ENCODE measurements around the gene CGN.

Gene CGN

DNA sequence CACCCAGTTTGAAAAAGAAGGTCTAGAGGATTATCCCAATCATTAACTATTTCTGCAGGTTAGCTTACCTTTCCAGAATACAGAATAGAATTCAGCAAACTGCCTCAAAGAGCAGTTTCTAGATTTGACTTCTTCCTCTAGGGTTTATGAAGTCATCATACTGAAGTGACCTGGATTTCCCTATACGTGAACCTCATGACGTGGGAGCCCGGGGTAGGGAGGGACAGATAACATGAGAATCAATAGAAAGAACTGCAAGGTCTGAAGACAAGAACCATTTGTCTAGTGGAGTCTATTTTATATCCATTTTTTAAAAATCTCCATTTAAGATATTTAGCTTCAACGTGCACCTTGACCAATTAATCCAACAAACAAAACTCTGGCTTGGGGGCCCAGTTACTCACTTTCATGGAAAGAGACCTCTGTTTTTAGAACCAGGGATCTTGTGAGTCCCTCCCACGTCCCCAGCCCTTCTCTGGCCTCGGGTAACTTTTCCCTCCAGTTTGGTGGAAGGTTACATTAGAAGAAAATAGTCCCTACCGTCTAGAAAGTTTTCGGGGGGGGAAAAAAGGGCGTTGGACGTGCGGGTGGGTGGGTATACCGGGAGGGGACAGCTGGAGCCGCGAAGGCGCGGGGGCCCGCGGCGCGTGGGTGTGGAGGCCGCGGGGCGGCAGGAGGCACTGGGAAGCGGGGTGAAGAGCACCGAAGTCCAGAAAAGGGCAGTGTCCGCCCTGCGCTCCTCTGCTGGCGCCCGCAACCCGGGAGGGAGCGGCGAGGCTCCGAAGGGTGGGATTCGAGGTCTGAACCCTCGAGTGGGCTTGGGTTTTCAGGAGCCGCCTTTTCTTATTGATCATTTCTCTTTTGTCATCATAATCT lies 38.1 kb upstream of the CGN start:
- no peak for ATAC-seq (ENCODE audit: insufficient read depth, low read depth)
- Histone ChIP-seq H3K27ac (ENCODE audit: low read length) (no peak overlapping the region), H3K4me3 (ENCODE audit: low read depth in 1 of 2, low read length in 2 of 2) (no peak overlapping the region)

DNA sequence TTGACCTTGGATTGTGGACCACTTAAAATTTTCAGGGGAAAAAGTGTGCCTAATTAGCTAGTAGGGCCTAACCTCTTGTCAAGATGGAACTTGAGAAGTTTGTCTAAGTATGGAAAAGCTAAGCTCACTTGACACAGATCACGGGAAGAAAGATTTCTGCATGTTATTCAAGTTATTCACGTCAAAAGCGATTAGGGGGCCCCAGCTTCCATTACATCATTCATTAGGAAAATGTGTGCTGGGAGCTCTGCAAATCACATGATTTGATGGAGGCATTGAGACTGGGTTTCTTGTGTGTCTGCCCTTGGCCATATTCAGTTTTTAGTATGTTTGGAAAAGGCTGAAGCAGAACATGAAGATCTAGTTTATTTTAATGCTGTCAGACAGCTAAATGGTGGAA lies 36.4 kb upstream of the CGN start:
- Histone ChIP-seq H3K9me3 (ENCODE audit: insufficient read depth, low read length, severe bottlenecking) (no peaks in the 10 kb centered on the region), H2AFZ (ENCODE audit: low read depth, low read length) (no peak overlapping the region), H3K4me1 (ENCODE audit: insufficient read depth, low read length) (no peaks in the 10 kb centered on the region), H4K20me1 (ENCODE audit: insufficient read depth, low read length) (no peaks in the 10 kb centered on the region), H3K4me2 (ENCODE audit: insufficient read depth, low read length) (no peak overlapping the region), H3K27ac (ENCODE audit: low read length) (no peak overlapping the region), H3K9ac (ENCODE audit: low read depth, low read length) (no peak overlapping the region), H3K79me2 (ENCODE audit: insufficient read depth, low read length) (no peaks in the 10 kb centered on the region), H3K27me3 (ENCODE audit: insufficient read depth, low read length, poor library complexity) (no peaks in the 10 kb centered on the region), H3K36me3 (ENCODE audit: insufficient read depth, low read length) (no peaks in the 10 kb centered on the region), H3K4me3 (ENCODE audit: low read depth in 1 of 2, low read length in 2 of 2) (no peak overlapping the region)
- no peak for DNase-seq
- TF ChIP-seq EZH2 (IDR thresholded peaks at IDR 0.05; ENCODE audit: borderline replicate concordance, low read depth, low read length, severe bottlenecking) = no peak
- TF ChIP-seq, protein P1, sequence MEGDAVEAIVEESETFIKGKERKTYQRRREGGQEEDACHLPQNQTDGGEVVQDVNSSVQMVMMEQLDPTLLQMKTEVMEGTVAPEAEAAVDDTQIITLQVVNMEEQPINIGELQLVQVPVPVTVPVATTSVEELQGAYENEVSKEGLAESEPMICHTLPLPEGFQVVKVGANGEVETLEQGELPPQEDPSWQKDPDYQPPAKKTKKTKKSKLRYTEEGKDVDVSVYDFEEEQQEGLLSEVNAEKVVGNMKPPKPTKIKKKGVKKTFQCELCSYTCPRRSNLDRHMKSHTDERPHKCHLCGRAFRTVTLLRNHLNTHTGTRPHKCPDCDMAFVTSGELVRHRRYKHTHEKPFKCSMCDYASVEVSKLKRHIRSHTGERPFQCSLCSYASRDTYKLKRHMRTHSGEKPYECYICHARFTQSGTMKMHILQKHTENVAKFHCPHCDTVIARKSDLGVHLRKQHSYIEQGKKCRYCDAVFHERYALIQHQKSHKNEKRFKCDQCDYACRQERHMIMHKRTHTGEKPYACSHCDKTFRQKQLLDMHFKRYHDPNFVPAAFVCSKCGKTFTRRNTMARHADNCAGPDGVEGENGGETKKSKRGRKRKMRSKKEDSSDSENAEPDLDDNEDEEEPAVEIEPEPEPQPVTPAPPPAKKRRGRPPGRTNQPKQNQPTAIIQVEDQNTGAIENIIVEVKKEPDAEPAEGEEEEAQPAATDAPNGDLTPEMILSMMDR (IDR thresholded peaks at IDR 0.05; ENCODE audit: borderline replicate concordance, extremely low read depth, low read length, poor library complexity, severe bottlenecking) = no peak
- ATAC-seq (ENCODE audit: insufficient read depth, low read depth) = no peak

More for the DNA sequence above, 38.1 kb upstream of the CGN start:
- no peaks in the 10 kb centered on the region for H3K9me3 ChIP-seq (ENCODE audit: insufficient read depth, low read length, severe bottlenecking)
- no peaks in the 10 kb centered on the region for H3K79me2 ChIP-seq (ENCODE audit: insufficient read depth, low read length)
- no peaks in the 10 kb centered on the region for H3K36me3 ChIP-seq (ENCODE audit: insufficient read depth, low read length)
- peaks cover 2% of the 10 kb centered on the region for H3K27me3 ChIP-seq (ENCODE audit: insufficient read depth, low read length, poor library complexity)
- TF ChIP-seq, protein P1 (IDR thresholded peaks at IDR 0.05; ENCODE audit: borderline replicate concordance, extremely low read depth, low read length, poor library complexity, severe bottlenecking) = no peak
- TF ChIP-seq EZH2 (IDR thresholded peaks at IDR 0.05; ENCODE audit: borderline replicate concordance, low read depth, low read length, severe bottlenecking) = no peak
- peak overlapping the region; percentile 27; the same call in 1 of the 2 replicates for H2AFZ ChIP-seq (ENCODE audit: low read depth, low read length)
- H4K20me1 ChIP-seq (ENCODE audit: insufficient read depth, low read length) = no peaks in the 10 kb centered on the region
- no peak for DNase-seq
- H3K9ac ChIP-seq (ENCODE audit: low read depth, low read length) = no peak overlapping the region
- no peak overlapping the region for H3K4me2 ChIP-seq (ENCODE audit: insufficient read depth, low read length)
- H3K4me1 ChIP-seq (ENCODE audit: insufficient read depth, low read length) = no peaks in the 10 kb centered on the region

DNA sequence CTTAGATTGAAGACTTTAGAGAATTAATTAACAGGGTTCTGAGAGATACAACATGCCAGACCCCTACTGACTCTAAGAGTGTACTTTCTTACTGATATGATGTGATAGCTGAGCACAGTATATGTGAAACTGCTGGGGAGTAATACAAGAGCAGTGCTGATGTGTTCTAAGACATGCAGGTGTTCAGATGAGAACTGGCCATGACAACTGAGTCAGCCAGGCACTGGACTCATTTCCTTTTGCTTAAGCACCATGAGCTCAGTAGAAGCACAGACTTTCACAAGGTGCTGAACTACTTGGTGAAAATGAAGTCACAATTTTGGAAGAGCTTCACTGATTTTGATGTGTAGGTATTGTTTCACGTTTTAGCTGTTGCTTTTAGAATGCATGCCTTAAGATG lies 36.0 kb upstream of the CGN start:
- TF ChIP-seq, protein P1 (IDR thresholded peaks at IDR 0.05; ENCODE audit: borderline replicate concordance, extremely low read depth, low read length, poor library complexity, severe bottlenecking) = no peak
- TF ChIP-seq EZH2 (IDR thresholded peaks at IDR 0.05; ENCODE audit: borderline replicate concordance, low read depth, low read length, severe bottlenecking) = no peak
- no peak for ATAC-seq (ENCODE audit: insufficient read depth, low read depth)
- H3K4me2 ChIP-seq (ENCODE audit: insufficient read depth, low read length) = no peak overlapping the region
- no peak for DNase-seq
- H3K9me3 ChIP-seq (ENCODE audit: insufficient read depth, low read length, severe bottlenecking) = no peaks in the 10 kb centered on the region
- H3K27ac ChIP-seq (ENCODE audit: low read length) = no peak overlapping the region
- no peaks in the 10 kb centered on the region for H3K36me3 ChIP-seq (ENCODE audit: insufficient read depth, low read length)
- no peaks in the 10 kb centered on the region for H3K79me2 ChIP-seq (ENCODE audit: insufficient read depth, low read length)
- no peaks in the 10 kb centered on the region for H3K4me1 ChIP-seq (ENCODE audit: insufficient read depth, low read length)
- no peak overlapping the region for H3K9ac ChIP-seq (ENCODE audit: low read depth, low read length)
- H3K4me3 ChIP-seq (ENCODE audit: low read depth in 1 of 2, low read length in 2 of 2) = no peak overlapping the region
- no peaks in the 10 kb centered on the region for H4K20me1 ChIP-seq (ENCODE audit: insufficient read depth, low read length)
- H2AFZ ChIP-seq (ENCODE audit: low read depth, low read length) = no peak overlapping the region
- H3K27me3 ChIP-seq (ENCODE audit: insufficient read depth, low read length, poor library complexity) = no peaks in the 10 kb centered on the region
